ENCODE results near the gene RASA2. TPM values are rescaled to one million over a fixed set of nuclear protein-coding genes. Genes with fewer than 3 reads are reported as not detected.
"Not testable (repeated sequence)": the region's sequence is repeated elsewhere in the genome, so short reads cannot be mapped to it uniquely, and the experiment has no call there.

Gene RASA2
- total and polyA plus RNA-seq, 2 experiments from 2014 or later: 16.6 to 28.6 TPM

DNA sequence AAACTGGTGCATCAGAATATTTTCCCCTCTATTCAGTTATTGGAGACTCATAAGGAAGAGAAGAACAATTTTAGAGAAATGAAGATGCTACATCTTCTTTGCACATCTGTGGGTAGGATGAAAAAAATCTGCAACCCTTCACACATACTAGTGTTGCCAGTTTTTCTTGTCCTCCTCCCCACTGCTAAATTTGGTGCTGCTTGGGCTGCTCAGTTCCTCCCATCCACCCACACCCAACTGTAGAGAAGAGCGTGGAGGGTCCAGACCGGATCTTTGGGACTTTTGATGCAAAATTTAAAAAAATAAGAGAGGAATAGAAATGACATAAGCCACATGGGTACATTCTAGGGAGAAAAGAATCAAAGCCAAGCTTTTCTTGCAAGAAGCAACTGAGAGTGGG, 8.7 kb upstream of the RASA2 start (continued):
- no peak for TF ChIP-seq ZNF462 (CRISPR knock-in tag; IDR thresholded peaks at IDR 0.05)
- TF ChIP-seq POLR2AphosphoS5 (IDR thresholded peaks at IDR 0.05; ENCODE audit: low read depth): no peak

GRCh38 chr3:141478840-141479239, 8.0 kb upstream of the RASA2 start:
- not testable (repeated sequence) for H3K9me2 ChIP-seq (ENCODE audit: insufficient read depth); H3K27ac Mint-ChIP-seq; H3K4me2 ChIP-seq; H3K79me2 ChIP-seq (replicated peaks; ENCODE audit: insufficient read depth); ATAC-seq; H3K27me3 Mint-ChIP-seq (ENCODE audit: insufficient read depth, low read depth, poor library complexity); H3K4me1 Mint-ChIP-seq; H3K4me1 ChIP-seq (ENCODE audit: insufficient read depth); H4K20me1 ChIP-seq (replicated peaks; ENCODE audit: insufficient read depth); H3K27ac ChIP-seq (ENCODE audit: low read depth); H3K9me3 Mint-ChIP-seq; H3K36me3 Mint-ChIP-seq (ENCODE audit: low read depth); H3K4me3 ChIP-seq; H3K27me3 ChIP-seq (ENCODE audit: insufficient read depth); DNase-seq (ENCODE audit: low spot score); H3K4me3 Mint-ChIP-seq; H2AFZ ChIP-seq; H3K36me3 ChIP-seq (ENCODE audit: insufficient read depth); H3F3A ChIP-seq (replicated peaks; ENCODE audit: low read depth)

DNA sequence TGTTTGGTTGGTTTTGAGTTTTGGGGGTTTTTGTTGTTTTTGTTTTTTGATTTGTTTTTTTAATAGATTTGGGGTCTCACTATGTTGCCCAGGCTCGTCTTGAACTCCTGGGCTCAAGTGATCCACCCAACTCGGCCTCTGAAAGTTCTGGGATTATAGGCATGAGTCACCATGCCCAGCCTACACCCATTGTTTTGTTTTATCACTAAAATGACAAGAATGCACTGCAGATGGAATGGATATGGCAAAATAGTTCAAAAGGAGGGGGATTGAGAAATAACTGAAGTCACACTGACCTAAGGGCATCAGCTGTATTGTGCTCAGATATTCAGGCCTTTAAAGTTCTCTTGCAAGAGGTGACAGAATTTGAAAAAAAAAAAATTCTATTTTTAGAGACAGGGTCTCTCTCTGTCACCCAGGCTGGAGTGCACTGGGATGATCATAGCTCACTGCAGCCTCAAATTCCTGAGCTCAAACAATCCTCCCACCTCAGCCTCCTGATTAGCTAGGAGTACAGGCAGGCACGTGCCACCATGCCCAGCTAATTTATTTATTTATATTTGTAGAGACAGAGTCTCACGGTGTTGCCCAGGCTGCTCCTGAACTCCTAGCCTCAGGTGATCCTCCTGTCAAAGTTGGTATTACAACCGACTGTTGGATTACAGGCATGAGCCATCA, 4.4 kb upstream of the RASA2 start:
- no peaks in the 10 kb centered on the region for H3F3A ChIP-seq (replicated peaks; ENCODE audit: low read depth)
- TF ChIP-seq JUNB (IDR thresholded peaks at IDR 0.05; ENCODE audit: unreplicated experiment) (no peak), CREB1 (CRISPR knock-in tag; IDR thresholded peaks at IDR 0.05; ENCODE audit: low read depth) (no peak), ZNF331 (CRISPR knock-in tag; IDR thresholded peaks at IDR 0.05; ENCODE audit: low read depth) (no peak), ZNF114 (CRISPR knock-in tag; IDR thresholded peaks at IDR 0.05) (no peak)
- TF ChIP-seq, protein P1, sequence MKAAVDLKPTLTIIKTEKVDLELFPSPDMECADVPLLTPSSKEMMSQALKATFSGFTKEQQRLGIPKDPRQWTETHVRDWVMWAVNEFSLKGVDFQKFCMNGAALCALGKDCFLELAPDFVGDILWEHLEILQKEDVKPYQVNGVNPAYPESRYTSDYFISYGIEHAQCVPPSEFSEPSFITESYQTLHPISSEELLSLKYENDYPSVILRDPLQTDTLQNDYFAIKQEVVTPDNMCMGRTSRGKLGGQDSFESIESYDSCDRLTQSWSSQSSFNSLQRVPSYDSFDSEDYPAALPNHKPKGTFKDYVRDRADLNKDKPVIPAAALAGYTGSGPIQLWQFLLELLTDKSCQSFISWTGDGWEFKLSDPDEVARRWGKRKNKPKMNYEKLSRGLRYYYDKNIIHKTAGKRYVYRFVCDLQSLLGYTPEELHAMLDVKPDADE (IDR thresholded peaks at IDR 0.05): no peak
- TF ChIP-seq, protein P2, sequence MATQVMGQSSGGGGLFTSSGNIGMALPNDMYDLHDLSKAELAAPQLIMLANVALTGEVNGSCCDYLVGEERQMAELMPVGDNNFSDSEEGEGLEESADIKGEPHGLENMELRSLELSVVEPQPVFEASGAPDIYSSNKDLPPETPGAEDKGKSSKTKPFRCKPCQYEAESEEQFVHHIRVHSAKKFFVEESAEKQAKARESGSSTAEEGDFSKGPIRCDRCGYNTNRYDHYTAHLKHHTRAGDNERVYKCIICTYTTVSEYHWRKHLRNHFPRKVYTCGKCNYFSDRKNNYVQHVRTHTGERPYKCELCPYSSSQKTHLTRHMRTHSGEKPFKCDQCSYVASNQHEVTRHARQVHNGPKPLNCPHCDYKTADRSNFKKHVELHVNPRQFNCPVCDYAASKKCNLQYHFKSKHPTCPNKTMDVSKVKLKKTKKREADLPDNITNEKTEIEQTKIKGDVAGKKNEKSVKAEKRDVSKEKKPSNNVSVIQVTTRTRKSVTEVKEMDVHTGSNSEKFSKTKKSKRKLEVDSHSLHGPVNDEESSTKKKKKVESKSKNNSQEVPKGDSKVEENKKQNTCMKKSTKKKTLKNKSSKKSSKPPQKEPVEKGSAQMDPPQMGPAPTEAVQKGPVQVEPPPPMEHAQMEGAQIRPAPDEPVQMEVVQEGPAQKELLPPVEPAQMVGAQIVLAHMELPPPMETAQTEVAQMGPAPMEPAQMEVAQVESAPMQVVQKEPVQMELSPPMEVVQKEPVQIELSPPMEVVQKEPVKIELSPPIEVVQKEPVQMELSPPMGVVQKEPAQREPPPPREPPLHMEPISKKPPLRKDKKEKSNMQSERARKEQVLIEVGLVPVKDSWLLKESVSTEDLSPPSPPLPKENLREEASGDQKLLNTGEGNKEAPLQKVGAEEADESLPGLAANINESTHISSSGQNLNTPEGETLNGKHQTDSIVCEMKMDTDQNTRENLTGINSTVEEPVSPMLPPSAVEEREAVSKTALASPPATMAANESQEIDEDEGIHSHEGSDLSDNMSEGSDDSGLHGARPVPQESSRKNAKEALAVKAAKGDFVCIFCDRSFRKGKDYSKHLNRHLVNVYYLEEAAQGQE (IDR thresholded peaks at IDR 0.05; ENCODE audit: unreplicated experiment): no peak

More for the DNA sequence above, 4.4 kb upstream of the RASA2 start:
- no peaks in the 10 kb centered on the region for H3K9me3 Mint-ChIP-seq
- peaks cover 6% of the 10 kb centered on the region for H3K27me3 Mint-ChIP-seq (ENCODE audit: insufficient read depth, low read depth, poor library complexity)
- DNase-seq (ENCODE audit: low spot score): no peak
- no peak overlapping the region for H3K27ac Mint-ChIP-seq
- no peaks in the 10 kb centered on the region for H3K9me2 ChIP-seq (ENCODE audit: insufficient read depth)
- H3K4me1 Mint-ChIP-seq: peaks cover 14% of the 10 kb centered on the region
- H3K79me2 ChIP-seq (replicated peaks; ENCODE audit: insufficient read depth): no peaks in the 10 kb centered on the region
- H3K36me3 ChIP-seq (ENCODE audit: insufficient read depth): no peaks in the 10 kb centered on the region
- H3K36me3 Mint-ChIP-seq (ENCODE audit: low read depth): no peaks in the 10 kb centered on the region; the same call in 2 of the 3 replicates
- no peaks in the 10 kb centered on the region for H3K27me3 ChIP-seq (ENCODE audit: insufficient read depth)
- ATAC-seq: no peak
- no peak overlapping the region for H3K4me2 ChIP-seq
- no peak overlapping the region for H3K4me3 Mint-ChIP-seq
- H3K4me3 ChIP-seq: no peak overlapping the region
- no peak overlapping the region for H2AFZ ChIP-seq
- H4K20me1 ChIP-seq (replicated peaks; ENCODE audit: insufficient read depth): no peaks in the 10 kb centered on the region
- H3K4me1 ChIP-seq (ENCODE audit: insufficient read depth): peaks cover 6% of the 10 kb centered on the region; the same call in 1 of the 2 replicates
- H3K27ac ChIP-seq (ENCODE audit: low read depth): no peak overlapping the region

All from GM23338 (cell line).